GM19240 (cell line): Measurements from ENCODE around the gene FNDC1.

Experiments
- DNase-seq: peaks from one replicate; pipeline ENCODE4 v3.0.0; 2011; ENCODE audit warnings: low spot score; ENCODE audit not compliant: insufficient read length

The FNDC1 gene

DNA sequence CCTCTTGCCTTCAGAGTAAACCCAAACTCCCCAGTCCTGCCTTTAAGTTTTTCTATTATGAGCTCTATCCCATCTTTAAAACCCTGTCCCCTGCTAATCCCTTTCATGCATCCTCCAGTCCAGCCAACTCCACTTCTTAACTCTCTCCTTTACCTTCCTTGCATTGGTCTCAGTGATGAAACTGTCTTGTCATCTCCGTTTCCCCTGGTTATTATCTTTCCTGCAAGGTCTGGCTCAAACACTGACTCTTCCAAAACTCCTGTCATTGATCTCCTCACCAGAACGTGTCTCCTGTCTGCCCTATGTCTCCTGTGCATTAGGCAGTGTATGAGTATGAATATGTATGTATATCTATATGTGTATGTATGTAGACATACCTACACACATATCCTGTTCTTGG is 11.8 kb upstream of the FNDC1 start:
- DNase-seq: no peak

DNA sequence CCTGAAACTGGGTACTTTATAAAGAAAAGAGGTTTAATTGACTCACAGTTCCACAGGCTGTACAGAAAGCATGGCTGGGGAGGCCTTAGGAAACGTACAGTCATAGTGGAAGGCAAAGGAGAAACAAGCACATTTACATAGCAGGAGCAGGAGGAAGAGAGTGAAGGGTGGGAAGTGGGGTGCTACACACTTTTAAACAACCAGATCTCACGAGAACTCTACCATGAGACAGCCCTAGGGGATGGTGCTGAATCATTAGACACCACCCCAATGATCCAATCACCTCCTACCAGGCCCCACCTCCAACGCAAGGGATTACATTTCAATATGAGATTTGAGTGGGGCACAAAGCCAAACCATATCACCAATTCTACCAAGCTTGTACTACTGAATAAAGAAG is 7.4 kb upstream of the FNDC1 start:
- no peak for DNase-seq

DNA sequence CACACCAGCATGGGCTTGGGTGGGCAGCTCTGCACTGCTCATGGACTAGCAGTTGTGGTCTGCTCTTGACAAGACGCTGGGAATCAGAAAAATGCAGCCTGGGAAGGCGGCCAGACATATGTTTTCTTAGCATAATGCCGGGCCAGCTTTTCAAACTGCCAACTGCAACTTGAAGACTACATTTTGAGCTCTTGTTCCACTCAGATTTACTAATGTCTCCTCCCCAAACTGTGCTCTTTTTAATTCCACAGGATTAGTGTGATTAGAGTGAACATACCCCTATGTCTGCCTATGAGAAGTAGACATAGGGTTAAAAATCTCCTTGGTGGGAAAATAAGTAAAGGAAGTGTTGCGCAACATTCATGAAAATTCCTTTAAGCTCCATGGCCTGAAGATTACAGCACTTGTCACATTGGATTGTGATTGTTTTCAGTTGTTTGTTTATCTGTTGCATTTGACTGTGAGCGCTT is 5.3 kb upstream of the FNDC1 start:
- DNase-seq: no peak

DNA sequence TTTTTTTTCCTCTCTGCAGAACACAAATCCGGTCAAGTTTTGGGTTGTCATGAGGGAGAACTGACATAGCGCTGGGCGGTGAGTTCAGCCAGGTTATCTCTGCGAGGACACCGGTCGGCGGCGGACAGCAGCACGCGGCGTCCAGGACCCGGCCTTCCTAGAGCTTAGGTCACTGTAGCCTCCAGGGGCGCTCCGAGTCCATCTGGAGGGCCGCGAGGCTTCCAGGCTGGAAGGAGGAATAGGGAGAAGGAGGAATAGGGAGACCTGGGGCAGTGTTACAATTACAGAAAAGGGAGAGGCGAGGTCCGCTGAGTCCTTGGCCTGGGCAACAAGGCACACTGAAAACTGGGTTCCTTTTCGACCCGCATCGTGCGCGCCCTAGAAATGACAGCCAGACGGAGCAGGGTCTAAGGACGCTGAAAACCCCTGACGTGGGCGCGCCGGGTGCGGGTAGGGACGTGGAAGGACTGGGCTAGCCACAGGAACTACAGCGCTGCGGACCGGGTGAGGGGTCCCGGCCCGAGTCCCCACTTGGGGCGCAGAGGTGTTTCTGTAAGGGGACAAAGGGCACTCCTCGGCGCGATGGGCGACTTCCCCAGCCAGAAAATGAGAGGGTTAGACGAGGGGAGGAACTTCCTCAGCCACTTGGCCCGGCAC is 536 bp upstream of the FNDC1 start:
- no peak for DNase-seq

DNA sequence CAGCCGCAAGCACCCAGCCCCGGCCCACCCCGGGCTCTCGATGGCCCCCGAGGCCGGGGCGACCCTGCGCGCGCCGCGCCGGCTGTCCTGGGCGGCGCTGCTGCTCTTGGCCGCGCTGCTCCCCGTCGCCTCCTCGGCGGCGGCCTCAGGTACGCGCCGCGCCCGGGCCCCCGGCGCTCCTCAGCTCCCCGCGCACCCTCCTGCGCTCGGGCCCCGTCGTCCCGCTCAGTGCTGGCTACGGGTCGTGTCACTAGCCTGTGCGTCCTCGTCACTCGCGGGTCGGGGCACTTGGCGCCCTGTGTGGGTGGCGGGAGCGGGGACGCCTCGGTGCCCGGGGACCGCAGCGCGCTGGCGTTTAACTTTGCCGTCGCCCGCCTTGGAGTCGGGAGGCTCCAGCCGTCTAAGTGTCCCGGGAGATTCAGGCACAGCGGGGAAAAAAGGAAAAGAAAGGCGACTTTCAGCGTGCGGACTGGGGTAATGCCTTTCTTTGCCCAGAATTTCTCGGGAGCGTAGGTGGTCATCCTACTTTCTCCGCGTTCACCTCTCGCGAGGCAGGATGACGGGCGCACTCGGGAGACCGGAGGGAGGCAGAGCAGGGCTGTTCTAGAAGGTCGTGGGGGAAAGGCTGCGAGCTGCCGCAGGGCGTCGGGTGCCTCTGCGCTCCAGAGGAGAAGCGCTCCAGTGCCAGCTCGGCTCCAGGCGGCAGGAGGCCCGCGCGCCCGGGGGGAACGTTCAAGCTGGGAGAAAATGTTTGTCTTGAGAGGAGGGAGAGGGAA is 545 bp downstream of the FNDC1 start:
- DNase-seq: no peak

- DNase-seq: no peak
These were observed 1.1 kb downstream of the FNDC1 start for GRCh38 chr6:159170333-159170672.

- no peak for DNase-seq
These were observed 2.0 kb downstream of the FNDC1 start for GRCh38 chr6:159170999-159171712.

GRCh38 chr6:159172091-159172491 is 2.9 kb downstream of the FNDC1 start:
- no peak for DNase-seq

DNA sequence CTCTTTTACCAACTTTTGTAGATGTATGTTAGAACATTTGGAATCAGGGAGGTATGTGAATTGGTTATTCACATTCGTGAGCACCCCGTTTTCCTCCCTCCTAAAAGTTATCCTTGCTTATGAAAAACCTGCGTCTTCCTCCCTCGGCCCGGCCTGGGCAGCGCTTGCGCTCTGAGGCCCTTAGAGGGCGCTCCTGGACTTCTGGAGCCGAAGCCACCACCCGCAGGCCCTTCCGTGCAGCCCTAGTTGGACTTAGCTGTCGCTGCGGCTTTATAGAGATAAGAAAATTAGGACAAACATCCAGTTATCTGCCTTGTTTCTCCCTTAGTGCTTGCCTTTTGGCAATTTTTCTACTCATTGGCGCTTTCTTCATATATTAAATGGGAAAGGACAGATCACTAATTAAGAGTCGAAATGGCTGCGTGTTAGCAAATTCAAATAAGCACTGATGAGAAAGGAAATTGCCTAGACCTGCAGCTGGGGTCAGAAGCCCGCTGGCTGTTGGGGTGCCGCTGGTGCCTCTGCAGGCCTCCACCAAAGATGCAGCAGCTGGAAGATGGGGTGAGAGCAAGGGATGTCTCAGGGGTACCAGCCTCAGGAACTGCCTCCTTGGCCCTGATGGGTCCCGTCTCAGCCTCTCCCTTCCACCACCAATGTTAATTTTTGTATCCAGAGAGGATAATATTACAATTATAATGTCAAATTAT is 5.2 kb downstream of the FNDC1 start:
- DNase-seq: peak; percentile 68

DNA sequence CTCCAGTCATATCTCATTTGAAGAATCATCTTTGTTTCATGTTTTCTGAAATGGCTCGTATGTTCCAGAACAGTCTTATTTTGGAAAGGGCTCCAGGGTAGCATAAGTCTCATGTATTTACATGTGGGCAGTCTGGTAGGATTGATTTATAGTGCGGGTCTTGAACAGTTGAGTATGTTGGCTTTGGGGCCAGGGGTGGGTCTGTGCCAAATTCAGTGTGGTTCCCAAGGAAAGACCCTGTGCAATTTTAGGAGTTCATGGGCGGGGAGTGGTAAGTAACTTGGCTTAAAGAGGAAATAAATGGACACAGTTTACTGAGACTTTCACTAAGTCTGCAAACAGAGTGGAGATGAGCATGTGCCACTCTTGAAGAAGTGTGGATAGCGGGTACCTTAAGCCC is 7.7 kb downstream of the FNDC1 start:
- DNase-seq: no peak

DNA sequence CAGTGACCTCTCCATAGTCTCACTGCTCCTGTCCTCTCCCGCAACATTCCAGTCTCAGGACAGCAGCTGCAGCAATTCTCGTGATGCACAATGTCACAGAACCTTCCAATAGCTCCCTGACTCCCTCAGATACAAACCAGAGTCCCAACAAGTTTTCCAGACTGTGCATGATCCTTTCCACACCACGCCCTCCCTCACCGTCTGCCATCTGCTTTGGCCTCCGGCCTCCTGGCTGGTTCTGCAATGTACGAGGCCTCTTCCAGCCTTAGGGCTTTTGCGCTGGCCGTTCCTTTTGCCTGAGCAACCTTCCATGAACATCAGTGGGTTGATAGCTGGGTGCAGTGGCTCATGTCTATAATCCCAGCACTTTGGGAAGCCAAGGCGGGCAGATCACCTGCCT is 9.6 kb downstream of the FNDC1 start:
- no peak for DNase-seq

GRCh38 chr6:159180001-159180400 is 10.8 kb downstream of the FNDC1 start:
- no peak for DNase-seq

- DNase-seq: no peak
These were observed 12.7 kb downstream of the FNDC1 start for GRCh38 chr6:159181914-159182313.

GRCh38 chr6:159184559-159184958 is 15.4 kb downstream of the FNDC1 start:
- DNase-seq: no peak

DNA sequence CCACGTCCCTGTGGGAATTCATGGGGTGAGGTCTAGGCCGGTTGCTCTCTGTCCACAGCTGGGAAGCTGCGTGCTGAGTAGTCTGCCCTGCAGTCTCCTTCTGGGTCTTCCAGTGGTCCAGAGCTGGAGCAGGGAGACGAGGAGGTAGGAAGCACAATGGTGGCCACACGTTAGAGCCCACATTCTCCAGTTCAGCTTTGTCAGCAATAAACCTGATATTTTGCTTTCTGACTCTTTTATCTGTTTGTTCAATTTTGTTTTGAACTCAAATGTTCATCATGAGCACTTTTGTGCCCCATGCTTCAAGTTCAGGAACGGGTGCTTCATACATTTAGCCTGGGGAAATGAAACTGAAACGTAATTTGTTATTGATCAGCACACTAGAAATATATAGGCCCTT is 21.3 kb downstream of the FNDC1 start:
- no peak for DNase-seq

DNA sequence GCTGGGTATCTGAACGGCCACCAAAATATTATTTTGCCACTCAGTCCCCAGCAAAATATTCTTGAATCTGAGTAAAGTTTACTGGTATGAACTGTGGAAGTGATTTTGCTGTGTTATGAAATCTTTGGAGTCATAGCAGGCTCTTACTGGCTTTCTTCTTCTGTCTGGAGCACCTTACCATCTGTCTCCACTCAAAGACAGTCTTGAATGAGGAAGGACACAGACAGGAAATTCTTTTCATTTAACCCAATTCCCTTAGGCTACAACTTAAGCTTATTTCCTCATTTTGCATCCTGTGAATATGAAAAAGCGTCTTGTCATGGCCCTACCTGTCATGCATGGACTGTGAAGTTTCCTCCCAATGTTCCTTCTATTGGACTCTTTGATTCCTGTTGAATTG is 24.7 kb downstream of the FNDC1 start:
- no peak for DNase-seq

DNA sequence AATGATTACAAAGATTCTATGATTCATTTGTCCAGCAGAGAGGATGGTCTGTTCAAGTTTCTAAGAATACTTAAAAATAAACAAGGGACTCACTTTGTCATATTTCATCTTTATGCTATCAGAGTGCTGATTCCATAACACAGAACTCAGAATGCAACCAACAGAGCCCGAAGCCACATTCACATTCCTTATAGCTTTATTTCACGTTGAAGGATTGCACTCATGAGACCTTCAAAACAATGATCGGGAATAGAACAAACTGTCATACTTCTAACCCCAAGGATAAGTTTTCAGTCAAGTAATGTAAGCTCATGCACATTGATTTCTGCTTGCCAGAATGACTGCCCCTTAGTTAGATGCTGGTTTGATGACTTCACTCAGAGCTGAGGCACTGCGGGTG is 25.2 kb downstream of the FNDC1 start:
- no peak for DNase-seq

DNA sequence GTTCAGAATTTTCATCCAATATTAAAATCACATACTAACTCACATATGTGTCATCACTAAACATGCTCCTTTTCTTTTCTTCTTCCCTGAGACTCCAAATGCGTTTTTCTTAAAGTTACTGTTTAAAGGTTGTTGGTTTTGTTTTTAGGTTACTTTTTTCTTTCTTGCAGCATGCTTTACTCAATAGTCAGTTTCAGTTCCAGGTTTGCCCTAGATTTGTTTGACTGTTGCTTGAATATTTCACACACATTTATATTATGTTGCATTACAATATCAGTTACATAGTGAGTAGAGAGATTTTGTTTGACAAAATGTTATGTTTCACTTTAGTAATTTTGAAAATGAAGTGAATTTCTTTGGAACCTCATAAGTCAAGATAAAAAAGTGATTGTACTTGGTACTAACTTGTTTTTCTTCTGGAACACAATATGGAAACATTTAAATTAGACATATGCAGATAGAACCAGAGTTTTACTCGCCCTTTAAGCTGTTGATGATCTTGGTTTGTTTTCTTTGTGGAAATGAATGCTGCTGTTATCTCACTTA is 27.3 kb downstream of the FNDC1 start:
- DNase-seq: no peak

GRCh38 chr6:159197251-159197650 is 28.1 kb downstream of the FNDC1 start:
- DNase-seq: no peak

- DNase-seq: no peak
These were observed 32.1 kb downstream of the FNDC1 start for GRCh38 chr6:159201336-159201735.

DNA sequence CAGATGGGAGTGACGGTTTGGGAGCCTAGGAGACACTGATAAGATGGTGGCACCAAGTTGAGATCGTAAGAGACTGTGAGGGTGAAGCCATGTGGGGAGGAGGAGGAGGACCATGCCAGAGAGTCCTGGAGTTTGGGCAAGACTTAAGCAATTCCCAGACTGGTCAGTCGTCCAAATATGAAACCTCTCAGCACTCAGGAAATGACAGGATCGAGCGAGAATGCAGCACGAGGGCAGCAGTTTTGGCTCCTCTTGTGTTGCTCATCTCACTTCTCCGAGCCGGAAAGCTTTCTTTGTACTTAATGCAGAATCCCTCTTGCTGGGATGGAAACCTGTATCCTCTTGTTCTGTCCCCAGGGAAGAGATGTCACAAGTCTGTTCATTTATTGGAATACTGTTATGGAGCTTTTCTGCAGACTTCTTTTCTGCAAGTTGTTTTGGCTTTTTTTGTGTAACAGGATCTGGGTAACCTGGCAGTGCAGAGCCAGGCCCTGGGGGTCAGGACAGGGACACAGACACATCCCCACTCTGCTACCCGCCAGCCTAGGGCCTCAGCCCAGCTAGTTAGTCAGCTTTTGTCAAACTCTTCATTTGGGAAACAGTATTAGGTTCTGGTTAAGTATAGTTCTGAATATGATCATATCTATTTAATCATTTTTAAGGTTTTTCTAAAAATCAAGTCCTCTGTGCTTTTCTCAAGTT is 34.3 kb downstream of the FNDC1 start:
- no peak for DNase-seq
